KMS-11 (cell line): ENCODE measurements around the gene FOXO3.
"Not testable (repeated sequence)": the region's sequence is repeated elsewhere in the genome, so short reads cannot be mapped to it uniquely, and the experiment has no call there.

Source experiments
- H2AFZ ChIP-seq: fragments of 200-600 bp; sonication (generic); 2 replicates; pipeline ENCODE4 v1.6.1; 2016; ENCODE audit warnings: antibody characterized with exemption, mixed run types, low read depth
- H3K27ac ChIP-seq: fragments of 200-600 bp; sonication (generic); 2 replicates; pipeline ENCODE4 v1.6.1; 2016; ENCODE audit warnings: mild to moderate bottlenecking, mixed run types
- H3K27me3 ChIP-seq: fragments of 200-600 bp; sonication (generic); 2 replicates; pipeline ENCODE4 v1.6.1; 2017; ENCODE audit warnings: mild to moderate bottlenecking, low read depth, mixed run types, moderate library complexity; ENCODE audit not compliant: insufficient read depth
- H3K36me3 ChIP-seq: fragments of 200-600 bp; sonication (generic); 2 replicates; pipeline ENCODE4 v1.6.1; 2017; ENCODE audit warnings: mild to moderate bottlenecking, mixed run types; ENCODE audit not compliant: insufficient read depth
- H3K4me1 ChIP-seq: fragments of 200-600 bp; sonication (generic); 2 replicates; pipeline ENCODE4 v1.6.1; 2016; ENCODE audit warnings: mild to moderate bottlenecking, low read depth, mixed run types; ENCODE audit not compliant: poor library complexity, severe bottlenecking
- H3K4me2 ChIP-seq: fragments of 200-600 bp; sonication (generic); 2 replicates; pipeline ENCODE4 v1.7.0; 2016; ENCODE audit warnings: mild to moderate bottlenecking, mixed run types
- H3K4me3 ChIP-seq: fragments of 200-600 bp; sonication (generic); IDR thresholded peaks from 2 replicates; pipeline ENCODE4 v1.6.1; 2017; ENCODE audit warnings: low read depth, low read length, mixed read lengths; ENCODE audit not compliant: insufficient read depth
- H3K79me2 ChIP-seq: fragments of 200-600 bp; sonication (generic); 2 replicates; pipeline ENCODE4 v1.6.1; 2016; ENCODE audit warnings: low read depth, mixed run types; ENCODE audit not compliant: insufficient read depth
- H3K9ac ChIP-seq: fragments of 200-600 bp; sonication (generic); 2 replicates; pipeline ENCODE4 v1.6.1; 2016; ENCODE audit warnings: mild to moderate bottlenecking, mixed run types
- H4K20me1 ChIP-seq: fragments of 200-600 bp; sonication (generic); 2 replicates; pipeline ENCODE4 v1.6.1; 2016; ENCODE audit warnings: mild to moderate bottlenecking, mixed run types; ENCODE audit not compliant: insufficient read depth
- TF ChIP-seq, protein P1 (sequence below): fragments of 200-600 bp; sonication (generic); conservative IDR thresholded peaks from 2 replicates; pipeline ENCODE4 v1.6.1; 2017; ENCODE audit warnings: low read depth, mild to moderate bottlenecking, antibody characterized with exemption, low read length, moderate library complexity, mixed read lengths

Gene FOXO3

DNA sequence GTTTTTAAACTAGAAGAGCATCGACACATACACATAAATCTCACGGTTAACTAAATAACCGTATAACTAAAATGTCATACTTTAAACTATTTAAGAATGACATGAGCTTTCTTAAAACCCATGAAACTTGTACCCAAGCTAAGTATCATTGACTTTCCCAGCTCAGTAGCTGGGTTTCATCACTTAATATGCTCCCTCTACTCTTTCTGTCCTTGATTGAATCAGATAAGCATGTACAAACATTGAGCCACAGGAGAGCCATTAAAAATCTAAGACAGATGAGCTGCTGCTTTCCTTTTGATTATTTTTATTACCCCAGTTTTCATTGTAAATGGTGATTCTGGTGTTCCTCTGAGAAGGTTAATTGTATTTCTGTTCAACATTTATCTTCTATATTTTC lies 115.8 kb downstream of the FOXO3 start:
- H3K27ac ChIP-seq: peak overlapping the region; percentile 26; the same call in 1 of the 2 replicates
- H3K79me2 ChIP-seq: peaks cover 83% of the 10 kb centered on the region
- H3K4me2 ChIP-seq: no peak overlapping the region; the same call in 1 of the 2 replicates
- H3K4me1 ChIP-seq: peaks cover 69% of the 10 kb centered on the region
- H3K9ac ChIP-seq: no peak overlapping the region
- no peak overlapping the region for H2AFZ ChIP-seq
- TF ChIP-seq, protein P1, sequence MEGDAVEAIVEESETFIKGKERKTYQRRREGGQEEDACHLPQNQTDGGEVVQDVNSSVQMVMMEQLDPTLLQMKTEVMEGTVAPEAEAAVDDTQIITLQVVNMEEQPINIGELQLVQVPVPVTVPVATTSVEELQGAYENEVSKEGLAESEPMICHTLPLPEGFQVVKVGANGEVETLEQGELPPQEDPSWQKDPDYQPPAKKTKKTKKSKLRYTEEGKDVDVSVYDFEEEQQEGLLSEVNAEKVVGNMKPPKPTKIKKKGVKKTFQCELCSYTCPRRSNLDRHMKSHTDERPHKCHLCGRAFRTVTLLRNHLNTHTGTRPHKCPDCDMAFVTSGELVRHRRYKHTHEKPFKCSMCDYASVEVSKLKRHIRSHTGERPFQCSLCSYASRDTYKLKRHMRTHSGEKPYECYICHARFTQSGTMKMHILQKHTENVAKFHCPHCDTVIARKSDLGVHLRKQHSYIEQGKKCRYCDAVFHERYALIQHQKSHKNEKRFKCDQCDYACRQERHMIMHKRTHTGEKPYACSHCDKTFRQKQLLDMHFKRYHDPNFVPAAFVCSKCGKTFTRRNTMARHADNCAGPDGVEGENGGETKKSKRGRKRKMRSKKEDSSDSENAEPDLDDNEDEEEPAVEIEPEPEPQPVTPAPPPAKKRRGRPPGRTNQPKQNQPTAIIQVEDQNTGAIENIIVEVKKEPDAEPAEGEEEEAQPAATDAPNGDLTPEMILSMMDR: no peak
- H3K4me3 ChIP-seq: no peak overlapping the region
- H4K20me1 ChIP-seq: no peaks in the 10 kb centered on the region; the same call in 1 of the 2 replicates
- H3K27me3 ChIP-seq: no peaks in the 10 kb centered on the region
- H3K36me3 ChIP-seq: no peaks in the 10 kb centered on the region

DNA sequence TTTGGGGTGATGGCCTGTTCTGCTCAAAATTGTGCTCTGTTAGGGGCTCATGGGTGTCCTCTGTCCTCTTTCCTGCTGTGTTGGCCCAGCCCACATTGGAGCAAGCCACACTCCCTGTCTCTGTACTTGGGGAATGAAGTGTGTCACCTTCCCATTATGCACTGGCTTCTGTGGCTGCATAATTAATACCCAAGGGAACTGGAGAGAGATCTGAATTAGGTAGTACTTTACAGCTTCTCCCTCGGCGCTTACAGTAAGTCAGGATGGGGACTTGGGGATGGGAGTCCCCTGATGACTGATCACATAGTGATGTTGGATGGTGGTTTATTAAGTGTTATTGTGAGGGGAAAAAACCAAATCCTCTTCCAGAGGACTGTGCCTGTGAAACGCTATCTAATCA lies 116.6 kb downstream of the FOXO3 start:
- peaks cover 75% of the 10 kb centered on the region for H3K79me2 ChIP-seq
- H3K9ac ChIP-seq: no peak overlapping the region
- H3K4me2 ChIP-seq: no peak overlapping the region
- no peaks in the 10 kb centered on the region for H3K27me3 ChIP-seq
- peaks cover 61% of the 10 kb centered on the region for H3K4me1 ChIP-seq
- TF ChIP-seq, protein P1: no peak
- H4K20me1 ChIP-seq: no peaks in the 10 kb centered on the region; the same call in 1 of the 2 replicates
- no peaks in the 10 kb centered on the region for H3K36me3 ChIP-seq
- no peak overlapping the region for H2AFZ ChIP-seq
- no peak overlapping the region; the same call in 1 of the 2 replicates for H3K27ac ChIP-seq
- H3K4me3 ChIP-seq: no peak overlapping the region

DNA sequence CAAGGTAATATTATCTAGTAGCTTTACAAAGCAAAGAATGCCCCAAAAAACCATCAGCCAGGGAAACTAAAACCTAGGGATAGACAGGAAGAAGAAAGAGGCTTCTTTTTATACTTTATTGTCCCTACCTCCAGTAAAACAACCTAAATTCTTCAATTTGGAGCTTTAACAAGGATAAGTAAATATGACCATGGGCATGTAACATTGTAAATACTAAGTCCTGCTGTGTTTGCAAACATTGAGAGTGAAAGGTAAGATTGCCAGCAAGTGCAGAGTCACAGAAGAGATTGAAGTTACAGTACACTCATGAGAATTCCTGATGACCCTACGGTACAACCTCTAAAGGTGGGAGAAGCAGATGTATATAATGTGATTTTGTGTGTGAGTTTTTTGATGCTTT lies 117.2 kb downstream of the FOXO3 start:
- H3K27me3 ChIP-seq: no peaks in the 10 kb centered on the region
- TF ChIP-seq, protein P1: no peak
- peaks cover 70% of the 10 kb centered on the region for H3K79me2 ChIP-seq
- no peaks in the 10 kb centered on the region for H3K36me3 ChIP-seq
- H3K4me2 ChIP-seq: no peak overlapping the region
- no peak overlapping the region for H2AFZ ChIP-seq
- H3K27ac ChIP-seq: no peak overlapping the region
- H3K4me3 ChIP-seq: no peak overlapping the region
- H3K9ac ChIP-seq: no peak overlapping the region
- peaks cover 61% of the 10 kb centered on the region for H3K4me1 ChIP-seq
- H4K20me1 ChIP-seq: no peaks in the 10 kb centered on the region; the same call in 1 of the 2 replicates

DNA sequence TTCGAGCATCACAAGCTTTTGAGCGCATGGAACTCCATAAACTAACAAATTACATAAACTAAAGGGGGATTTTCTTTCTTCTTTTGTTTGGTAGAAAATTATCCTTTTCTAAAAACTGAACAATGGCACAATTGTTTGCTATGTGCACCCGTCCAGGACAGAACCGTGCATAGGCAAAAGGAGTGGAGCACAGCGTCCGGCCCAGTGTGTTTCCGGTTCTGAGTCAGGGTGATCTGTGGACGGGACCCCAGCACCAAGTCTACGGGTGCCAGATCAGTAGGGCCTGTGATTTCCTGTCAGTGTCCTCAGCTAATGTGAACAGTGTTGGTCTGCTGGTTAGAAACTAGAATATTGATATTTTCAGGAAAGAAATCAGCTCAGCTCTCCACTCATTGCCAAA lies 119.6 kb downstream of the FOXO3 start:
- not testable (repeated sequence) for H3K36me3 ChIP-seq, H4K20me1 ChIP-seq, H2AFZ ChIP-seq, H3K4me3 ChIP-seq, H3K27me3 ChIP-seq, H3K4me2 ChIP-seq, H3K27ac ChIP-seq, H3K9ac ChIP-seq
- peaks cover 59% of the 10 kb centered on the region for H3K4me1 ChIP-seq
- peaks cover 46% of the 10 kb centered on the region for H3K79me2 ChIP-seq

DNA sequence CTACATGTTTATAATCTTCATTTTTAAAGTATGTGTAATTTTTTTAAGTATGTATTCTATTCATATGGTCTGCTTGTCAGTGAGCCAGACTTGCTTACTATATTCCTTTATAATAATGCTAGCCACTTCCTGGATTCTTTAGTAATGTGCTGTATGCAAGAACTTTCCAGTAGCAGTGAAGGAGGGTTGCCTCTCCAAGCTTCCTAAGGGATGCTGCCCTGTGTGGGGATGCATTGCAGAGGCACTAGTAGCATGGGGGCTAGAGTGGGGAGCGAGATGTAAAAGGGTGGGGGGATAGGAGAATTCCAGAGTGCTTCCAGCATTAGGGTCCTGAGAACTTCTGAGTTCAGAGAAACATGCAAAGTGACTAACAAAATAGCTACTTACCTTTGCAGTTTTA lies 121.0 kb downstream of the FOXO3 start:
- H3K27me3 ChIP-seq, H2AFZ ChIP-seq, H3K9ac ChIP-seq, H3K4me2 ChIP-seq, H4K20me1 ChIP-seq, H3K4me3 ChIP-seq, H3K27ac ChIP-seq, H3K36me3 ChIP-seq: not testable (repeated sequence)
- Histone ChIP-seq H3K79me2 (peaks cover 36% of the 10 kb centered on the region; the same call in 1 of the 2 replicates), H3K4me1 (peaks cover 57% of the 10 kb centered on the region)

DNA sequence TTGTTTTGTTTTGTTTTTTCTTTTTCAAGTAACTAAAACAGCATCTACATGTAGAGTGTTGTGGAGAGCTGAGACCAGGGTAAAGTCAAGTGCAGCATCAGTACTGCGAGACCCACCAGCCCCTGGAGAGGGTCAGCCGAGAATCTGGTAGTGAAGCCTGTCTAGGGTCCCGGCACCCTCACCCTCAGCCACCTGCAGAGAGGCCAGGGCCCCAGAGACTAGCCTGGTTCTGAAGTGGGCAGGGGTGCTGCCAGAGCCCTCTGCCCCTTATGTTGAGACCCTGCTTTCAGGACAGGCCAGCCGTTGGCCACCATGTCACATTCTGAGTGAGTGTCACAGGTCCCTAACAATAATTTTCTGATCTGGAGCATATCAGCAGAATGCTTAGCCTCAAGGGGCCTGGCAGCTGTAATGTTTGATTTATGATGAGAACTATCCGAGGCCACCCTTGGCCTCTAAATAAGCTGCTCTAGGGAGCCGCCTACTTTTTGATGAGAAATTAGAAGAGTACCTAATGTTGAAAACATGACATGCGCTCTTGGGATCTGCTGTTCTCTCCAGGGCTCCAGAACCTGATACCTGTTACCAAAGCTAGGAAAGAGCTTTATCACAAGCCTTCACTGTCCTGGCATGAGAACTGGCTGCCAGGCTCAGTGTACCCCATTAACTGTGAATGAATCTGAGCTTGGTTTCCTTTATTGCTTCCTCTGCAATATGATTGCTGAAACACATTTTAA lies 121.8 kb downstream of the FOXO3 start:
- H4K20me1 ChIP-seq, H3K4me2 ChIP-seq, H3K27ac ChIP-seq, H2AFZ ChIP-seq, H3K9ac ChIP-seq, H3K36me3 ChIP-seq, H3K27me3 ChIP-seq, H3K4me3 ChIP-seq: not testable (repeated sequence)
- Histone ChIP-seq H3K4me1 (peaks cover 59% of the 10 kb centered on the region), H3K79me2 (peaks cover 28% of the 10 kb centered on the region; the same call in 1 of the 2 replicates)

DNA sequence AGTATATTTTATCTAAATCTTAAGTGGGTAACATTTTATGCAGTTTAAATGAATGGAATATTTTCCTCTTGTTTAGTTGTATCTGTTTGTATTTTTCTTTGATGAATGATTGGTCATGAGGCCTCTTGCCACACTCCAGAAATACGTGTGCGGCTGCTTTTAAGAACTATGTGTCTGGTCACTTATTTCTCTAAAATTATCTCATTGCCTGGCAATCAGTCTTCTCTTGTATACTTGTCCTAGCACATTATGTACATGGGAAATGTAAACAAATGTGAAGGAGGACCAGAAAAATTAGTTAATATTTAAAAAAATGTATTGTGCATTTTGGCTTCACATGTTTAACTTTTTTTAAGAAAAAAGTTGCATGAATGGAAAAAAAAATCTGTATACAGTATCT lies 123.3 kb downstream of the FOXO3 start:
- H2AFZ ChIP-seq, H4K20me1 ChIP-seq, H3K4me3 ChIP-seq, H3K4me2 ChIP-seq, H3K27me3 ChIP-seq, H3K36me3 ChIP-seq, H3K9ac ChIP-seq: not testable (repeated sequence)
- H3K79me2 ChIP-seq: peaks cover 16% of the 10 kb centered on the region; the same call in 1 of the 2 replicates
- H3K27ac ChIP-seq: peak overlapping the region; percentile 48; the same call in 1 of the 2 replicates
- peaks cover 68% of the 10 kb centered on the region for H3K4me1 ChIP-seq
